ENCODE data around the gene PTPRG.

DNA sequence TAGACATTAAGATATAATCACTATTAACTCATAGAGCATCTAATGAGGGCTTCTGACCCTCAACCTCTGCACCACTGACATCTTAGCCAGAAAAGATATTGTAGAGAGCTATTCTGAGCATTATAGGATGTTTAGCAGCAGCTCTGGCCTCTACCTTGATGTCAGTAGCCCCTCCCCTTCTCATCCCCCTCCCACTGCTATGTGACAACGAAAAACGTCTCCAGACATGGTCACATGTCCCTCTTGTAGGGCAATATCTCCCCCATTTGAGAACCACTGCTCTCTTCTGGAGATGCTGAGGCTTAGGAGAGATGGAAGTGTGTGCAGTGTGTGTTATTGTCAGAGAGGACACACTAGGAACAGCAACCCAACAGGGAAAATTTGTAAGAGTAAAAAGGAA lies 569.7 kb downstream of the PTPRG start:
- TF ChIP-seq, protein P1, sequence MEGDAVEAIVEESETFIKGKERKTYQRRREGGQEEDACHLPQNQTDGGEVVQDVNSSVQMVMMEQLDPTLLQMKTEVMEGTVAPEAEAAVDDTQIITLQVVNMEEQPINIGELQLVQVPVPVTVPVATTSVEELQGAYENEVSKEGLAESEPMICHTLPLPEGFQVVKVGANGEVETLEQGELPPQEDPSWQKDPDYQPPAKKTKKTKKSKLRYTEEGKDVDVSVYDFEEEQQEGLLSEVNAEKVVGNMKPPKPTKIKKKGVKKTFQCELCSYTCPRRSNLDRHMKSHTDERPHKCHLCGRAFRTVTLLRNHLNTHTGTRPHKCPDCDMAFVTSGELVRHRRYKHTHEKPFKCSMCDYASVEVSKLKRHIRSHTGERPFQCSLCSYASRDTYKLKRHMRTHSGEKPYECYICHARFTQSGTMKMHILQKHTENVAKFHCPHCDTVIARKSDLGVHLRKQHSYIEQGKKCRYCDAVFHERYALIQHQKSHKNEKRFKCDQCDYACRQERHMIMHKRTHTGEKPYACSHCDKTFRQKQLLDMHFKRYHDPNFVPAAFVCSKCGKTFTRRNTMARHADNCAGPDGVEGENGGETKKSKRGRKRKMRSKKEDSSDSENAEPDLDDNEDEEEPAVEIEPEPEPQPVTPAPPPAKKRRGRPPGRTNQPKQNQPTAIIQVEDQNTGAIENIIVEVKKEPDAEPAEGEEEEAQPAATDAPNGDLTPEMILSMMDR (conservative IDR thresholded peaks at IDR 0.05; ENCODE audit: low read depth in 2 of 2), result no peak
- TF ChIP-seq CREB1 (CRISPR knock-in tag; IDR thresholded peaks at IDR 0.05; ENCODE audit: low read depth), result no peak
- TF ChIP-seq NANOG (IDR thresholded peaks at IDR 0.05; ENCODE audit: borderline replicate concordance), result no peak
- no peak for TF ChIP-seq EZH2 (IDR thresholded peaks at IDR 0.05; ENCODE audit: low read depth, unreplicated experiment)
- TF ChIP-seq, protein P2, sequence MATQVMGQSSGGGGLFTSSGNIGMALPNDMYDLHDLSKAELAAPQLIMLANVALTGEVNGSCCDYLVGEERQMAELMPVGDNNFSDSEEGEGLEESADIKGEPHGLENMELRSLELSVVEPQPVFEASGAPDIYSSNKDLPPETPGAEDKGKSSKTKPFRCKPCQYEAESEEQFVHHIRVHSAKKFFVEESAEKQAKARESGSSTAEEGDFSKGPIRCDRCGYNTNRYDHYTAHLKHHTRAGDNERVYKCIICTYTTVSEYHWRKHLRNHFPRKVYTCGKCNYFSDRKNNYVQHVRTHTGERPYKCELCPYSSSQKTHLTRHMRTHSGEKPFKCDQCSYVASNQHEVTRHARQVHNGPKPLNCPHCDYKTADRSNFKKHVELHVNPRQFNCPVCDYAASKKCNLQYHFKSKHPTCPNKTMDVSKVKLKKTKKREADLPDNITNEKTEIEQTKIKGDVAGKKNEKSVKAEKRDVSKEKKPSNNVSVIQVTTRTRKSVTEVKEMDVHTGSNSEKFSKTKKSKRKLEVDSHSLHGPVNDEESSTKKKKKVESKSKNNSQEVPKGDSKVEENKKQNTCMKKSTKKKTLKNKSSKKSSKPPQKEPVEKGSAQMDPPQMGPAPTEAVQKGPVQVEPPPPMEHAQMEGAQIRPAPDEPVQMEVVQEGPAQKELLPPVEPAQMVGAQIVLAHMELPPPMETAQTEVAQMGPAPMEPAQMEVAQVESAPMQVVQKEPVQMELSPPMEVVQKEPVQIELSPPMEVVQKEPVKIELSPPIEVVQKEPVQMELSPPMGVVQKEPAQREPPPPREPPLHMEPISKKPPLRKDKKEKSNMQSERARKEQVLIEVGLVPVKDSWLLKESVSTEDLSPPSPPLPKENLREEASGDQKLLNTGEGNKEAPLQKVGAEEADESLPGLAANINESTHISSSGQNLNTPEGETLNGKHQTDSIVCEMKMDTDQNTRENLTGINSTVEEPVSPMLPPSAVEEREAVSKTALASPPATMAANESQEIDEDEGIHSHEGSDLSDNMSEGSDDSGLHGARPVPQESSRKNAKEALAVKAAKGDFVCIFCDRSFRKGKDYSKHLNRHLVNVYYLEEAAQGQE (IDR thresholded peaks at IDR 0.05; ENCODE audit: unreplicated experiment), result no peak
- TF ChIP-seq POLR2AphosphoS5 (IDR thresholded peaks at IDR 0.05; ENCODE audit: low read depth), result no peak
- TF ChIP-seq, protein P3, sequence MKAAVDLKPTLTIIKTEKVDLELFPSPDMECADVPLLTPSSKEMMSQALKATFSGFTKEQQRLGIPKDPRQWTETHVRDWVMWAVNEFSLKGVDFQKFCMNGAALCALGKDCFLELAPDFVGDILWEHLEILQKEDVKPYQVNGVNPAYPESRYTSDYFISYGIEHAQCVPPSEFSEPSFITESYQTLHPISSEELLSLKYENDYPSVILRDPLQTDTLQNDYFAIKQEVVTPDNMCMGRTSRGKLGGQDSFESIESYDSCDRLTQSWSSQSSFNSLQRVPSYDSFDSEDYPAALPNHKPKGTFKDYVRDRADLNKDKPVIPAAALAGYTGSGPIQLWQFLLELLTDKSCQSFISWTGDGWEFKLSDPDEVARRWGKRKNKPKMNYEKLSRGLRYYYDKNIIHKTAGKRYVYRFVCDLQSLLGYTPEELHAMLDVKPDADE (IDR thresholded peaks at IDR 0.05), result no peak
- TF ChIP-seq EZH2phosphoT487 (IDR thresholded peaks at IDR 0.05; ENCODE audit: unreplicated experiment), result no peak
- TF ChIP-seq JUNB (IDR thresholded peaks at IDR 0.05; ENCODE audit: unreplicated experiment), result no peak
- TF ChIP-seq, protein P4, sequence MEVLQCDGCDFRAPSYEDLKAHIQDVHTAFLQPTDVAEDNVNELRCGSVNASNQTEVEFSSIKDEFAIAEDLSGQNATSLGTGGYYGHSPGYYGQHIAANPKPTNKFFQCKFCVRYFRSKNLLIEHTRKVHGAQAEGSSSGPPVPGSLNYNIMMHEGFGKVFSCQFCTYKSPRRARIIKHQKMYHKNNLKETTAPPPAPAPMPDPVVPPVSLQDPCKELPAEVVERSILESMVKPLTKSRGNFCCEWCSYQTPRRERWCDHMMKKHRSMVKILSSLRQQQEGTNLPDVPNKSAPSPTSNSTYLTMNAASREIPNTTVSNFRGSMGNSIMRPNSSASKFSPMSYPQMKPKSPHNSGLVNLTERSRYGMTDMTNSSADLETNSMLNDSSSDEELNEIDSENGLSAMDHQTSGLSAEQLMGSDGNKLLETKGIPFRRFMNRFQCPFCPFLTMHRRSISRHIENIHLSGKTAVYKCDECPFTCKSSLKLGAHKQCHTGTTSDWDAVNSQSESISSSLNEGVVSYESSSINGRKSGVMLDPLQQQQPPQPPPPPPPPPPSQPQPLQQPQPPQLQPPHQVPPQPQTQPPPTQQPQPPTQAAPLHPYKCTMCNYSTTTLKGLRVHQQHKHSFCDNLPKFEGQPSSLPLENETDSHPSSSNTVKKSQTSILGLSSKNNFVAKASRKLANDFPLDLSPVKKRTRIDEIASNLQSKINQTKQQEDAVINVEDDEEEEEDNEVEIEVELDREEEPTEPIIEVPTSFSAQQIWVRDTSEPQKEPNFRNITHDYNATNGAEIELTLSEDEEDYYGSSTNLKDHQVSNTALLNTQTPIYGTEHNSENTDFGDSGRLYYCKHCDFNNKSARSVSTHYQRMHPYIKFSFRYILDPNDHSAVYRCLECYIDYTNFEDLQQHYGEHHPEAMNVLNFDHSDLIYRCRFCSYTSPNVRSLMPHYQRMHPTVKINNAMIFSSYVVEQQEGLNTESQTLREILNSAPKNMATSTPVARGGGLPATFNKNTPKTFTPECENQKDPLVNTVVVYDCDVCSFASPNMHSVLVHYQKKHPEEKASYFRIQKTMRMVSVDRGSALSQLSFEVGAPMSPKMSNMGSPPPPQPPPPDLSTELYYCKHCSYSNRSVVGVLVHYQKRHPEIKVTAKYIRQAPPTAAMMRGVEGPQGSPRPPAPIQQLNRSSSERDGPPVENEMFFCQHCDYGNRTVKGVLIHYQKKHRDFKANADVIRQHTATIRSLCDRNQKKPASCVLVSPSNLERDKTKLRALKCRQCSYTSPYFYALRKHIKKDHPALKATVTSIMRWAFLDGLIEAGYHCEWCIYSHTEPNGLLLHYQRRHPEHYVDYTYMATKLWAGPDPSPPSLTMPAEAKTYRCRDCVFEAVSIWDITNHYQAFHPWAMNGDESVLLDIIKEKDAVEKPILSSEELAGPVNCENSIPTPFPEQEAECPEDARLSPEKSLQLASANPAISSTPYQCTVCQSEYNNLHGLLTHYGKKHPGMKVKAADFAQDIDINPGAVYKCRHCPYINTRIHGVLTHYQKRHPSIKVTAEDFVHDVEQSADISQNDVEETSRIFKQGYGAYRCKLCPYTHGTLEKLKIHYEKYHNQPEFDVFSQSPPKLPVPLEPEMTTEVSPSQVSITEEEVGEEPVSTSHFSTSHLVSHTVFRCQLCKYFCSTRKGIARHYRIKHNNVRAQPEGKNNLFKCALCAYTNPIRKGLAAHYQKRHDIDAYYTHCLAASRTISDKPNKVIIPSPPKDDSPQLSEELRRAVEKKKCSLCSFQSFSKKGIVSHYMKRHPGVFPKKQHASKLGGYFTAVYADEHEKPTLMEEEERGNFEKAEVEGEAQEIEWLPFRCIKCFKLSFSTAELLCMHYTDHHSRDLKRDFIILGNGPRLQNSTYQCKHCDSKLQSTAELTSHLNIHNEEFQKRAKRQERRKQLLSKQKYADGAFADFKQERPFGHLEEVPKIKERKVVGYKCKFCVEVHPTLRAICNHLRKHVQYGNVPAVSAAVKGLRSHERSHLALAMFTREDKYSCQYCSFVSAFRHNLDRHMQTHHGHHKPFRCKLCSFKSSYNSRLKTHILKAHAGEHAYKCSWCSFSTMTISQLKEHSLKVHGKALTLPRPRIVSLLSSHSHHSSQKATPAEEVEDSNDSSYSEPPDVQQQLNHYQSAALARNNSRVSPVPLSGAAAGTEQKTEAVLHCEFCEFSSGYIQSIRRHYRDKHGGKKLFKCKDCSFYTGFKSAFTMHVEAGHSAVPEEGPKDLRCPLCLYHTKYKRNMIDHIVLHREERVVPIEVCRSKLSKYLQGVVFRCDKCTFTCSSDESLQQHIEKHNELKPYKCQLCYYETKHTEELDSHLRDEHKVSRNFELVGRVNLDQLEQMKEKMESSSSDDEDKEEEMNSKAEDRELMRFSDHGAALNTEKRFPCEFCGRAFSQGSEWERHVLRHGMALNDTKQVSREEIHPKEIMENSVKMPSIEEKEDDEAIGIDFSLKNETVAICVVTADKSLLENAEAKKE (CRISPR knock-in tag; IDR thresholded peaks at IDR 0.05), result no peak
- TF ChIP-seq STAT1 (IDR thresholded peaks at IDR 0.05; ENCODE audit: unreplicated experiment), result no peak
- no peak for TF ChIP-seq ZNF114 (CRISPR knock-in tag; IDR thresholded peaks at IDR 0.05)

Data from GM23338 (cell line).